ENCODE results near the gene DNM2. TPM values are rescaled to one million over a fixed set of nuclear protein-coding genes. Genes with fewer than 3 reads are reported as not detected.

The DNM2 gene
- total and polyA plus RNA-seq, 2 of the 13 experiments (the other 11 are each of a cell fraction or from before 2014, with no cell fraction given), result 41.7 to 59.8 TPM

- TF ChIP-seq KIAA2018 (CRISPR knock-in tag; IDR thresholded peaks at IDR 0.05; ENCODE audit: borderline replicate concordance), result no peak
- TF ChIP-seq NCOA5 (CRISPR knock-in tag; IDR thresholded peaks at IDR 0.05), result no peak
- TF ChIP-seq ZUFSP (CRISPR knock-in tag; IDR thresholded peaks at IDR 0.05; ENCODE audit: borderline replicate concordance), result no peak
- TF ChIP-seq NR2F1 (CRISPR knock-in tag; IDR thresholded peaks at IDR 0.05), result no peak
- no peak for TF ChIP-seq ELK4 (CRISPR knock-in tag; IDR thresholded peaks at IDR 0.05; ENCODE audit: borderline replicate concordance)
- TF ChIP-seq TP53 (CRISPR knock-in tag; conservative IDR thresholded peaks at IDR 0.05), result no peak
- TF ChIP-seq NKX3-1 (CRISPR knock-in tag; IDR thresholded peaks at IDR 0.05), result no peak
- peak; percentile 46 for TF ChIP-seq GATAD2A (CRISPR knock-in tag; IDR thresholded peaks at IDR 0.05)
- no peak for TF ChIP-seq ARID2 (CRISPR knock-in tag; IDR thresholded peaks at IDR 0.05; ENCODE audit: borderline replicate concordance)
- TF ChIP-seq SRY (CRISPR knock-in tag; IDR thresholded peaks at IDR 0.05), result no peak
- no peak for TF ChIP-seq ZHX2 (IDR thresholded peaks at IDR 0.05; ENCODE audit: low read depth)
- TF ChIP-seq ZHX2 (CRISPR knock-in tag; IDR thresholded peaks at IDR 0.05; ENCODE audit: borderline replicate concordance), result no peak
These were observed 15.8 kb upstream of the DNM2 start (continued) for GRCh38 chr19:10701955-10702525.

Data from HepG2 (cell line).